GM12878 (cell line): ENCODE results near the gene ARHGAP30. TPM values are rescaled to one million over a fixed set of nuclear protein-coding genes. Genes with fewer than 3 reads are reported as not detected.

Experiments used
- ATAC-seq: fragments of 200-7000 bp; cut with Tn5 transposase; 3 replicates; pipeline ENCODE4 v1.9.1; 2020; ENCODE audit warnings: mild to moderate bottlenecking, moderate library complexity
- BruUV-seq: library from RNA; stranded (reverse); fragments of 400-500 nt; replicated peaks from 2 replicates; lab custom pipeline; 2021; lab: Mats Ljungman, UMichigan
- CTCF ChIA-PET: fragments of 300-600 bp; sonication (Branson Sonifier 250); formaldehyde crosslinking; extraction: SDS; loops from one replicate; lab custom pipeline; 2021; ENCODE audit warnings: inconsistent platforms; lab: Yijun Ruan, JAX
- POLR2A ChIA-PET: fragments of 350-600 bp; formaldehyde crosslinking; extraction: SDS; loops from one replicate; lab custom pipeline; 2021; ENCODE audit warnings: inconsistent platforms; lab: Charles Lee
- RAD21 ChIA-PET: fragments of 300-600 bp; sonication (Branson Sonifier 250); formaldehyde crosslinking; loops from one replicate; lab custom pipeline; 2023; ENCODE audit warnings: antibody characterized with exemption; ENCODE audit not compliant: unreplicated experiment; lab: Charles Lee
- SMC1A ChIA-PET: fragments of 300-600 bp; sonication (Branson Sonifier 250); formaldehyde crosslinking; loops from one replicate; lab custom pipeline; 2023; ENCODE audit not compliant: unreplicated experiment, uncharacterized antibody; lab: Charles Lee
- DNase-seq: peaks from one replicate; pipeline ENCODE4 v3.0.0-alpha.2; 2011; ENCODE audit warnings: low read depth, low spot score
- FAIRE-seq: peaks from 3 replicates; lab custom pipeline; 2011; peaks lifted over from hg19 to GRCh38; lab: Jason Lieb, UNC
- H2AFZ ChIP-seq: 2 replicates; pipeline ENCODE4 v1.6.0; 2011; ENCODE audit warnings: low read depth, low read length, control low read depth; ENCODE audit not compliant: control insufficient read depth
- H3K27ac ChIP-seq: 2 replicates; pipeline ENCODE4 v1.5.1; 2011; ENCODE audit warnings: control low read depth; ENCODE audit not compliant: control insufficient read depth, insufficient read depth
- H3K27me3 ChIP-seq, 2 experiments: replicated peaks in 1 of 2; 2 replicates each; pipeline versions ENCODE4 v1.6.0 to v1.6.1; 2011; ENCODE audit warnings: low read length in 1 of 2; ENCODE audit not compliant: control insufficient read depth in 2 of 2, insufficient read depth in 2 of 2
- H3K36me3 ChIP-seq, 2 experiments: 2 replicates each; pipeline ENCODE4 v1.5.1; 2011; ENCODE audit warnings: low read length in 1 of 2; ENCODE audit not compliant: control insufficient read depth in 2 of 2, insufficient read depth in 2 of 2
- H3K4me1 ChIP-seq: 2 replicates; pipeline ENCODE4 v1.6.1; 2011; ENCODE audit warnings: mild to moderate bottlenecking, low read length, moderate library complexity, mixed read lengths; ENCODE audit not compliant: control insufficient read depth, insufficient read depth
- H3K4me2 ChIP-seq: 2 replicates; pipeline ENCODE4 v1.6.0; 2011; ENCODE audit warnings: control low read depth; ENCODE audit not compliant: control insufficient read depth, insufficient read depth
- H3K4me3 ChIP-seq: fragments of 200-600 bp; sonication (generic); 2 replicates; pipeline ENCODE4 v1.5.1; 2016
- H3K79me2 ChIP-seq: 2 replicates; pipeline ENCODE4 v1.6.0; 2011; ENCODE audit warnings: low read length; ENCODE audit not compliant: control insufficient read depth, insufficient read depth
- H3K9ac ChIP-seq: 2 replicates; pipeline ENCODE4 v1.8.0; 2011; ENCODE audit warnings: low read length, control low read depth, mixed read lengths; ENCODE audit not compliant: control insufficient read depth, insufficient read depth
- H3K9me3 ChIP-seq: replicated peaks from 3 replicates; pipeline ENCODE4 v1.5.1; 2011; ENCODE audit warnings: mild to moderate bottlenecking, low read length; ENCODE audit not compliant: control insufficient read depth, insufficient read depth
- H4K20me1 ChIP-seq: 2 replicates; pipeline ENCODE4 v1.6.0; 2011; ENCODE audit not compliant: control insufficient read depth, insufficient read depth
- CTCF ChIP-seq, 3 experiments: IDR thresholded peaks in 2 of 3; conservative IDR thresholded peaks in 1 of 3; 2 replicates each; pipeline ENCODE4 v1.5.1; 2011; ENCODE audit warnings: low read depth in 3 of 3, low read length in 3 of 3, mild to moderate bottlenecking in 3 of 3, control low read depth in 2 of 3, moderate library complexity in 2 of 3, inconsistent platforms in 1 of 3, mixed read lengths in 1 of 3; ENCODE audit not compliant: control insufficient read depth in 2 of 3, insufficient read depth in 1 of 3; ENCODE audit errors: extremely low read depth in 1 of 3
- RAD21 ChIP-seq: IDR thresholded peaks from 2 replicates; pipeline ENCODE4 v1.6.1; 2011; ENCODE audit warnings: mild to moderate bottlenecking, low read depth, low read length, moderate library complexity; ENCODE audit not compliant: insufficient read depth
- SRF ChIP-seq, 2 experiments: IDR thresholded peaks; 2 replicates each; pipeline ENCODE4 v1.6.1; 2011; ENCODE audit warnings: low read depth in 2 of 2, low read length in 2 of 2, mild to moderate bottlenecking in 1 of 2, moderate library complexity in 1 of 2
- WGBS: methylation state at CpG from one replicate; pipeline ENCODE4 v1.1.6; 2016; ENCODE audit warnings: low lambda C conversion rate; ENCODE audit not compliant: insufficient replicate concordance, insufficient coverage; ENCODE audit errors: missing lambda C conversion rate; 5-methylcytosine and 5-hydroxymethylcytosine counted together
- in situ Hi-C: fragments of 300-500 bp; cut with MboI; formaldehyde crosslinking; loops from 9 replicates; pipeline ENCODE4 v1.14.3; 2018; ENCODE audit warnings: mixed read lengths
- intact Hi-C: fragments of 100-400 bp; cut with micrococcal nuclease; formaldehyde crosslinking; loops from one replicate; pipeline ENCODE4 v1.14.2; 2022; ENCODE audit not compliant: unreplicated experiment
- polyA plus RNA-seq, 11 experiments: library from polyadenylated mRNA; depleted of rRNA in 4 of 11; unstranded in 6 of 11; stranded (reverse) in 5 of 11; fragments of >200 nt; fragmentation: Nextera tagmentation in 4 of 11; fragmentation: Illumina TruSeq in 1 of 11; extraction: Ambion mirVana in 4 of 11; extraction: Trizol in 1 of 11; gene quantifications; 1 replicate in 1 of 11; 2 replicates in 10 of 11; pipeline versions ENCODE4 v1.2.1 to v1.2.3, GENCODE V29; 2011 to 2016; ENCODE audit warnings: inconsistent platforms in 2 of 11, missing spikeins in 2 of 11, low read depth in 1 of 11
- total RNA-seq, 4 experiments: library from RNA; depleted of rRNA in 3 of 4; stranded (reverse); fragments of >200 nt in 3 of 4; fragmentation: Illumina TruSeq in 1 of 4; extraction: Trizol in 1 of 4; gene quantifications; 2 replicates each; pipeline versions ENCODE4 v1.2.1 to v1.2.3, GENCODE V29; 2013 to 2021

Gene ARHGAP30
- total and polyA plus RNA-seq, 10 of the 15 experiments (the other 5 are each of a cell fraction or from before 2014, with no cell fraction given) = 12.9 to 143 (median 76.3) TPM

- CTCF ChIA-PET = interaction anchor here (1.4 to 2.5 kb wide), 3 partner anchors 9 to 16 kb away, joined by 4 to 11 read pairs (median 6); partner anchors contain the start of gene ARHGAP30
- WGBS = 73% methylated on average over 30 of the region's 41 CpGs
- Histone ChIP-seq H3K36me3 (no peaks in the 10 kb centered on the region), H4K20me1 (no peaks in the 10 kb centered on the region), H3K9ac (no peak overlapping the region), H3K27me3 (no peaks in the 10 kb centered on the region), H3K79me2 (no peaks in the 10 kb centered on the region), H3K27ac (no peak overlapping the region), H3K4me2 (no peak overlapping the region), H2AFZ (no peak overlapping the region; the same call in 1 of the 2 replicates), H3K9me3 (no peaks in the 10 kb centered on the region), H3K4me3 (no peak overlapping the region), H3K4me1 (no peaks in the 10 kb centered on the region; the same call in 1 of the 2 replicates)
- intact Hi-C loops (no loop called here), in situ Hi-C loops (no loop called here)
- no peak for TF ChIP-seq SRF (IDR thresholded peaks at IDR 0.05; ENCODE audit: low read depth in 2 of 2, low read length in 2 of 2)
- 0 out of 2 replicates have a peak, but pooled peaks have one; percentile 9 for TF ChIP-seq RAD21
- TF ChIP-seq CTCF (IDR thresholded peaks at IDR 0.05 in 2 of 3, conservative IDR thresholded peaks at IDR 0.05 in 1 of 3; ENCODE audit: control insufficient read depth in 2 of 3, extremely low read depth in 1 of 3, insufficient read depth in 1 of 3, low read depth in 3 of 3, low read length in 3 of 3) = 0 out of 6 replicates have a peak, but pooled peaks of 1 of the 3 experiments have one; percentile 10
- SMC1A ChIA-PET = interaction anchor here (2.3 kb wide), 1 partner anchor 9 kb away, joined by 11 read pairs; no protein-coding TSS in a partner anchor
- FAIRE-seq = no peak
- RAD21 ChIA-PET = interaction anchor here (0.6 kb wide), 1 partner anchor 58 kb away, joined by 3 read pairs; the partner anchor contains the start of gene F11R
- no TSS peak for BruUV-seq
- peak; percentile 68 for ATAC-seq
- POLR2A ChIA-PET = interaction anchor here (0.6 kb wide), 1 partner anchor 109 kb away, joined by 3 read pairs; no protein-coding TSS in a partner anchor
- DNase-seq = no peak
Measured at GRCh38 chr1:161079436-161080110, 9.9 kb upstream of the ARHGAP30 start.
